Breast epithelium (tissue), 3 donors: ENCODE measurements around the gene LRRK1.

Experiments used
- CTCF ChIP-seq, 3 donors: fragments of 450-650 bp; IDR thresholded peaks; one replicate each; pipeline ENCODE4 v1.5.1; 2016 to 2017; ENCODE audit warnings: antibody characterized with exemption in 3 of 3, mild to moderate bottlenecking in 3 of 3, moderate library complexity in 3 of 3
- POLR2A ChIP-seq: fragments of 450-650 bp; IDR thresholded peaks from one replicate; pipeline ENCODE4 v1.6.1; 2016; ENCODE audit warnings: antibody characterized with exemption, mild to moderate bottlenecking, moderate library complexity
- POLR2AphosphoS5 ChIP-seq, 3 donors: sonication (generic); formaldehyde crosslinking; IDR thresholded peaks; one replicate each; pipeline ENCODE4 v1.6.1; 2017; ENCODE audit warnings: antibody characterized with exemption in 3 of 3

DNA sequence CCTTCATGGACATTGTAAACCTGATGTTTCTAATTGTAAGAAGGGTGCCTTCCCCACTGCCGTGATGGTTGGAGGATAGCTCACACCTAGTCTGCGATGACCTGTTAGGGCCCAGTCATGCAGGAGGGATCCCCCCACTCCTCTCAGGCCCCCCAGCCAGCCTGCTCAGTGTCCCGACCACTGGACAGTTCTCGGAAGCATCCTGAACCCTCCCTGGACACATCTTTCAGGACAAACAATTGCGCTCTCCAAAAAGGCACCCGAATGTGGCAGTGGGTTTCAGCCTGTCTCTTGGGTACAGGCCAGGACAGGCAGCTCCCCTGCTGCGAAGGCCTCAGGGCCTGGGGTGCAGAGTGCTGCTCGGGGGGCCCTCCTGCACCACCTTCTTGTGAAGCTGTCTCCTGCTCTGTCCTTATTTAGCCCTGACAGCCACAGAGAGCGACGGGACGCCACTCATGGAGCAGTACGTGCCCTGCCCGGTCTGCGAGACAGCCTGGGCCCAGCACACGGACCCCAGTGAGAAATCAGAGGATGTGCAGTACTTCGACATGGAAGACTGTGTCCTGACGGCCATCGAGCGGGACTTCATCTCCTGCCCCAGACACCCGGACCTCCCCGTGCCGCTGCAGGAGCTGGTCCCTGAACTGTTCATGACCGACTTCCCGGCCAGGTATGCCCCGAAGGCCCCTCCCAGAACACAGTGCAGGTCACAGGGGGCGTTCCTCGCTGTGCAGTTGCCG is 132.3 kb downstream of the LRRK1 start:
- TF ChIP-seq CTCF (IDR thresholded peaks at IDR 0.05): no peak
- no peak for TF ChIP-seq POLR2AphosphoS5 (IDR thresholded peaks at IDR 0.05)
- no peak for TF ChIP-seq POLR2A
